HPDE6-E6E7 (cell line): ENCODE results near the gene SIGMAR1.

Experiments
- DNase-seq: peaks from one replicate; pipeline ENCODE4 v3.0.0; 2011; ENCODE audit warnings: missing footprints; ENCODE audit errors: extremely low spot score

SIGMAR1 gene

DNA sequence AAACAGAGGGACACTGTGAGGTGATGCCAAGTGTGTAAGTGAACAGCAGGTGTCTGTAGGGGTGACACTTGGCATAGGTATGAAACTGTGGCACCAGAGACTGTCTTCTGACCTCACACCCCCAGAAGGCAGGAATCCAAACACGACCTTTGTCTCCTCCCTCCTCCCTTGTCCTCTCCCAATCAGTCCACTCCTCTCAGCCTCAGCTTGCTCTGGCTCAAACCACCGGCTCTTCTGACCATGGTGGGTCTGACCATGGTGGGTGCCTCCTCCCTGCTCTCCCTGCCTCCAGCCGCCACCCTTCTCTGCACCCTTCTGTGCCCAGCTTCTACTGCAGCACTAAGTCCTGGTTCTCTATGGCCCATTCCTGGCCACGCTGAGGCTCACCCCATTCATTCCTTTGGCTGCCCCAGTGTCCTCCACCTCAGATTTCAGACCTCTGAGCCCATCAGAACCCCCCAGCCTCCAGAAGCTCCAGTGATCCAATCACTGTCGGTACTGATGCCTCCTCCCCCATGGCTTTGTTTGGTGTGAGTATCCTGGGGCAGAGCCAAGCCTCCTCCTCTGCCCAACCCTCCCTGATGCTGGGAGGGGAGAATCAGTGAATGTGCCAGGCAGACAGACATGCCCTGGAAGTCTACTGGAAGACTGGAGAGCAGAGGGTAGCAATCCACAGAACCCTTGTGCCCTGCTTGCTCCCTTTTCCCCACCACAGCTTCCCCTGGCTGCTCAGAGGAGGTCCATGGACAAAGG is 7.0 kb downstream of the SIGMAR1 start:
- no peak for DNase-seq

DNA sequence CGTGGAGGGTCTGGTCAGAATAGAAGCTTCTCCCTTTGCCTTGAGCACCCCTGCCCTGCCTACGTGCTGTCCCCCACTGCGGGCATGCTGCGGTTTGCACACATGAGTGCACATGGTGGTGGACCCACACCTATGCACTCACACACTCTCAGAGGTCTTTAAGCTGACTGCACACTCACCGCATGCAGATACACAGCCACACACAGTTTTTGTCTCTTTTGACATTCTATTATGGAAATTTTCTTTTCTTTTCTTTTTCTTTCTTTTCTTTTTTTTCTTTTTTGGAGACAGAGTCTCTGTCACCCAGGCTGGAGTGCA is 8.1 kb downstream of the SIGMAR1 start:
- no peak for DNase-seq

DNA sequence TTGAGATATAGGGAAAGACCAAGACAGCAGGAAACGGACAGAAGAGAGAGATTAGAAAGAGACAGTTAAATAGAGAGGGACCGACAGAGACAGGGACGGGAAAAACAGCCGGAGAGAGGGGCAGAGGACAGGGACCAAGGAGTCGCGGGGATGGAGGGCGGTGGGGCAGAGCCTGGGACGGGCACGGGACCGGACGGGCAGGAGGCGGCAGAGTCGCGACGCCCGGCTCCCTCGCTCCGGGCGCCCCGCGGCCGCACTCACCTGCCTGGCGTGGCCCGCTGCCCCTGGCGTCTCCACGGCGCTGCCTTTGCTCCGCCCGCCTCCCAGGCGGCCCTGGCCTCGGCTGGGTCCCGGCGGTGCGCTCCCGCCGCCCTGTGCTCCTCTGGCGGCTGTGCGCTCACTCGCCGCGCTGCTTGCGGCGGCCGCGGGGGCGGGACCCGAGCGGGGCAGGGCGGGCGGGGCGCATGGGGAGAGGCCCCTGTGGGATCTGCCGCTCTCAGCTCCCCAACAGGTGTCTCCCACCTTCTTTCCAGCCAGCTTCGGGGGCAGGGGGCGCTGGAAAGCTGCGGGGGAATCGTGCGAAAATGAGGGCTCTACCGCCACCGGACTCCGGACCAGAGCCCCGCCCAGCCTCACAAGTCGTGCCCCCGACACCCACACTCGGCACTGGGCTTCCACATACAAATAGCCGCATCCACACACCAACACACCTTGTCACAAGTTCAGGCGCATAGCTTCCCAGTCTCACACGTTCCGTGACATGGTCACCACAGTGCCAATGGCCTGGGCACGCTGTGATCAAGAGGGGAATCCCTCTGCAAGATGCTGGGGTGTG is 8.7 kb downstream of the SIGMAR1 start, which contains the start of gene ARID3C:
Gene ARID3C (minus strand): TSS at position 411 of the 835 bp plus-strand sequence. CDS start 1,052 bp downstream, outside the sequence.
- DNase-seq = no peak

DNA sequence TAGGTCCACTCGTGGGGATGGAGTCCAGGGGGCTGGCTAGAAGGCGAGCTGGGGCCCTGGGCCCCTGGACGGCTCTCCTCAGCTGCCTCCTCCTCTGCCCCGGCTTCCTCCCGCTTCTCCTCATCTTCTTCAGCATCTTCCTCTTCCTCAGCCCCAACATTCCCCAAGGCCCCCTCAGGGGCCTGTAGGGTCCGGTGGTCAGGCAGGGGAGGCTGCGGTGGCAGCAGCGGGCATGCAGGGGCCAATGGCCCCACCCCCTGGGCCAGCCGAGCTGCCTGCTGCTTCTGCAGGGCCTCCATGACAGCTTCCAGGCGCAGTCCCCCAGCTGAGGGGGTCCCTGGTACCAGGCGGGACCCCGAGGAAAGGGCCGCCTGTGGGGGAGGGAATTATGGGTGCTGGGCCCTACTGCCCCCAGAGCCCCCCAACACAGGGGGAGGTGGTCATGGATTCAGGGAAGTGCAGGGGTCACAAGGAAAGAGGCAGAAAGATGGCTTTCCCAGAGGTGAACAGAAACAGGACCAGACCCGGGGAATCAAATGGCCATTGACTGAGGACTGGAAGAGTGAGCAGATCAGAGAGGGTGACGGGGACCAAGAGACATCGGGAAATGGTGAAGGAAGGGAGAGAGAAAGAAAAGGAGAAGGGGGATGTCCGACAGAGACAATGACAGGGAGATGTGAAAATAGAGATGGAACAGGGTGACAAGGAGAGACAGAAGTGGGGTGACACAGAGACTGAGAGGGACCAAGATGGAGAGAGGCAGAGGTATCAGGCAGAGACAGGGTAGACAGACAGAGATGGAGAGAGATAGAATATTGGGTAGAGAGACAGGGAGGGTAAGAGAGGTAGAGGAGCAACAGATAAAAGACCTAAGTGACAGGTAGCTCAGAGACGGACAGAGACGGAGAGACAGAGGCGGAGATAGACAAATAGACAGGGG is 9.6 kb downstream of the SIGMAR1 start:
- no peak for DNase-seq

DNA sequence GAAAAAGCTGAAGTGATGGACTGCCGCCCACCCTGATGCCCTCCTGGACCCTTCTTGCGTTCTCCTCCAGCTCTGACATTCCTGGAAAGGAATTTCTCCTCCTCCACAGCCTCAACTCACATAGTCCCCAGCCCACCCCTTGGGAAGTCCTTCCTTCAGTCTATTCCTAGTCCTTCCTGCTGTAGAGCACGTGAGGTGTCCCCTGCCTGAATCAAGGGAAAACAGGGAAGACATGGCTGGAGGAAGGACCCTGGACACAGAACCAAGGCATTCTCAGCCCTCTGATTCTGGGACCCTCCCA is 12.5 kb downstream of the SIGMAR1 start:
- DNase-seq = no peak

DNA sequence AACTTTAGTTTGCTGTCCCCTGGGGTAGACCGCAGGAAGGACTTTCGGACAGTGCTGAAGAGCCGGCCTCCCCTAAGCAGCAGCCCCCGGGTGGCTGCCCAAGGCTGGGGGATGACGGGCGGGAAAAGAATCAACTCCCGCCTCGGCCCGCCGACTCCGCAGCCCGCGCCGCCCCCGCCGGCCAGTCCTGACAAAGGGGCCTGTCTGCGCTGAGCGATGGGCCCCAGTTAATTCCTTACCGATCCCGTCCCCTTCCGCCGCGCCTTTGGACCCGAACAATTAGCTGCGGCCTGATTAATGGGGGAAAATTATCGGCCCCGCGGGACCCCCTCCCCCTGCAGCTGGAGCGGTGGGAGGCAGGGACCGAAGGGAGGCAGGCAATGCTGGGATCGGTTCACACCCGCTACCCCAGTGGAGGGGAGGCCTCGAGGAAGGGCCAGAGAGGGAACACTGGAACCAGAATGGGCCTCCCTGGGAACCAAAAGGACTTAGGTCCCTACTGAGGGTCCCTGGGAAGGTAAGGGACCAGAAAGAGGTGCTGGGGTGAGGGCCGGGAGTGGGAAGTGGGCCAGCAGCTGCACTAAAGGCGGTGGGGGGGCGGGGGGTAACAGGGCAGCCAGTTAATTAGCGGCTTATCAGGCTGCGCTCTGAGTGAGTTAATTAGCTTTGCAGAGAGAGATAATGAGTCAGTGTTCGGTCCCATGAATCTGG is 13.0 kb downstream of the SIGMAR1 start:
- no peak for DNase-seq

DNA sequence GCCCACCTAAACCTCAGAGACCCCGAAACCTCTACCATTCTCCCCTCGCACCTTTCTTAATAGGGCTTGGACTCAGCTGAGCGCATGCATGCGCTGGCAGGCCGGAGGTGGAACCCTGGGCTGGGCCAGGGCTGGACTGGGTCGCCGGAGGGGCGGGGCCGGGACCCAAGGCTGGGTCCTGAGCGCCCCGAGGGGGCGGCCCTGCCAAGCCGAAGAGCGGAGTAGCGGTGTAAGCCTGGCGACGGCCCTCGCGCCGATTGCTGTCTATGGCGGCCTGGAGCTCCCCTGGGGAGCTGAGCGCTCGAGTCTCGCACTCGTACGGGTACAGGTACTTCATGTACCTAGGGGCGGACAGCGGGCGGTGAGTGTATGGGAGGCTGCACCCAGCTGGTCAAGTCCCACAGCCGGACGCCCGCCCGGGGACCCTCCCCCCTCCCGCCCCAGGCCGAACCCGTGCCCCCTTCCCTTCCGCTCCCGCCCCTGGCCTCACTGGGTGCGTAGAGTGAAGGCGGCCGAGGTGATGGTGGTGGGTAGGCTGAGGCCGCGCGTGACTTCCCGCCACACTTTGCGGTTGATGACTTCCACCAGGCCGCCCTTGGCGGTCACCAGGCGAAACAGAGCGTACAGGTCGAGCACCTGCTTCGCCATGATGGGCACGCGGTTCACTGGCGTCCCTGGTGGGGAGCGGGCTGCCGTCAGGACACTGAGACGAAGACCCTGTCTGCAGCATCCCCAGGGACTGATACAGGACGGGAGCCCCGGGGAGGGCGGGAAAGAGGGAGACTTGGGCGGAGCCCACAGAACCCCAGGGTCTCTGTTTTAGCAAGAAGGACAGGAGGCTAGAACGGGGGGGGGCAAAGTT is 14.0 kb downstream of the SIGMAR1 start:
- DNase-seq = no peak

DNA sequence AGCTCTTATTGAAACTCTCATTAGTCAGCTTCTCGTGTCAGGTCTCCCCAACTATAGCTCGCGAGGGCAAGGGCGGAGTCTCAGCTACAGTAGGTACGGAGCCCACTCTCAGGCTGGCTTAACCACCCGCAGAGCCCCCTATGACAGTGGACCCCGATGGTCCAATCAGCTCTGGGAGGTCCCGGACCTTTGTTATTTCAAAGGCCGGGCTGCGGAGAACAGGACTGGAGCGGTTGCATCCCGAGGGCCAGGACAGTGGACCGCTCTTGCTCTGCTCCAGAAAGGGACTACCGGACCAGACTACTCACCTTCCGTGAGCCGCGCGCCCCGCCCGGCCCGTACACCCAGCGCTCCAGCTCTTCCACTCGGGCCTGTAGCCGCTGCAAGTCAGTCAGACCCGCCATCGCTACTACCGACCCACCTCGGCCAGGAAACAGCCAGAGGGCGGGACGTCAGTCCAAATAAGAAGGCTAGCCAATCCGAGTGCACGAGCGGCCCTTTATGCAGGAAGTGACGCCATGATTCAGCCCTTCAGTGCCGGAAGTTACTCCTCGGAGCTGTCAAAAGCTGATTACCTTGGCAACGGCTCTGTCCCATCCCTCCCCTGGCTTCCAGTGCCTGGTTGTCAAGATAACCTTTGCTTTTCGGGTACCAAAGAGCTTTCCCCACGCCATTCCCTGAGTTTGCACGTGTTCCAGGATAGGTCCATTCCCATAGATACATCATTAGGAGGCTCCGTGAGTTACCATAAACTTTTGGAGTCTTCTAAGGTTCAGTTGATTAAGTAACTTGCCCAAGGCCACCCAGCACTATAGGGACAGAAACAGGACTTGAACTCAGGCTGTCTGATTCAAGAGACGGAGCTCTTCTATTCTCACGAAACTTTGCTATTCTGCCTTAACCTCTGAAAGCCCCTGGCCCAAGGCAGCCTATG is 17.3 kb downstream of the SIGMAR1 start, which contains the start of gene DCTN3:
Gene DCTN3 (minus strand): TSS at position 435 of the 934 bp plus-strand sequence. CDS start 31 bp downstream, at position 404.
- peak; percentile 96 for DNase-seq

DNA sequence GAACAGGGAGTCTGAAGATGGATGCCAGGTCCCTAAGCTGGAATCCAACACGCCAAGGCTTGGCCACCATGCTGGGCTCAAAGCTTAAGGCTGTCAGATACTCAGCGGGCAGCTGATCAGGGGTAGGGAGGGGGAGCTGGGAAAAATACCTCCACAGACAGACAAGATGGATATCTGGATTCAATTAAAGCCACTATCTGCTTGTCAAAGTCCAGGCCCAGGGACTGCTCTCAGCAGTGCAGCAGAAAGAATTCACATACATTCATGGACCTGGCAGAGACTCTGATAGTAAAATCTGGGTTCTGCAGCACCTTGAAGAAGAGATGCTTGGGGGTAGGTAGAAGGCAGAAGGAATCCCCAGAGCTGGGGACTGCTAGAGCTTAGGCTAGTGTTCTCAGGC is 22.5 kb downstream of the SIGMAR1 start:
- DNase-seq = no peak

DNA sequence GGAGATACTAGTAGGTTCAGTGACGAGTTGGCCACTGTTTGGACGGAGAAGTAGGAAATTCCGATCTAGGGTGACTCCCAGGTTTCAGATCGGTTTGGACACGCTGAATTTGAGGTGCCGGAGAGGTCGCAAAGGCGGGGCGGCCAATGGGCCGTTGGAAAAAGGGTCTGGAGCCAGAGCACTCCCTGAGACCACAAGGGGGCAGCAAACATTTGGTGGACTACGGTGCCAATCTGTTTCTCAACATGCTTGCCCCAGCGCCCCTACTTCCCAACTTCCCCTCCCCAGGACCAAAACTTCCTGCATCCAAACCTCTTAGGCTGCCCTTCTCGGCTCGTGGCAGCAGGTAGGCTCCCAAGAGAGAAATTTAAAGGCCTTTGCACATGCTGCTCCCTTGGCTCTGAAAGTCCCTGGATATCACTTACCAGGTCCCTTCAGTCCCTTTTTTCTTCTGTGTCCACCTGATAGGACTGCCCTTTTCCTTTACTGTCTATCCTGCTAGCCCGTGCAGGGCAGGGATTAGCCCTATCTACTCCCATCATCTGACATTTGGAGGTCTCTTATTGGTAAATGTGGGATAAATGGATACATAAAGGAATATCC is 24.7 kb downstream of the SIGMAR1 start:
- peak; percentile 83 for DNase-seq

DNA sequence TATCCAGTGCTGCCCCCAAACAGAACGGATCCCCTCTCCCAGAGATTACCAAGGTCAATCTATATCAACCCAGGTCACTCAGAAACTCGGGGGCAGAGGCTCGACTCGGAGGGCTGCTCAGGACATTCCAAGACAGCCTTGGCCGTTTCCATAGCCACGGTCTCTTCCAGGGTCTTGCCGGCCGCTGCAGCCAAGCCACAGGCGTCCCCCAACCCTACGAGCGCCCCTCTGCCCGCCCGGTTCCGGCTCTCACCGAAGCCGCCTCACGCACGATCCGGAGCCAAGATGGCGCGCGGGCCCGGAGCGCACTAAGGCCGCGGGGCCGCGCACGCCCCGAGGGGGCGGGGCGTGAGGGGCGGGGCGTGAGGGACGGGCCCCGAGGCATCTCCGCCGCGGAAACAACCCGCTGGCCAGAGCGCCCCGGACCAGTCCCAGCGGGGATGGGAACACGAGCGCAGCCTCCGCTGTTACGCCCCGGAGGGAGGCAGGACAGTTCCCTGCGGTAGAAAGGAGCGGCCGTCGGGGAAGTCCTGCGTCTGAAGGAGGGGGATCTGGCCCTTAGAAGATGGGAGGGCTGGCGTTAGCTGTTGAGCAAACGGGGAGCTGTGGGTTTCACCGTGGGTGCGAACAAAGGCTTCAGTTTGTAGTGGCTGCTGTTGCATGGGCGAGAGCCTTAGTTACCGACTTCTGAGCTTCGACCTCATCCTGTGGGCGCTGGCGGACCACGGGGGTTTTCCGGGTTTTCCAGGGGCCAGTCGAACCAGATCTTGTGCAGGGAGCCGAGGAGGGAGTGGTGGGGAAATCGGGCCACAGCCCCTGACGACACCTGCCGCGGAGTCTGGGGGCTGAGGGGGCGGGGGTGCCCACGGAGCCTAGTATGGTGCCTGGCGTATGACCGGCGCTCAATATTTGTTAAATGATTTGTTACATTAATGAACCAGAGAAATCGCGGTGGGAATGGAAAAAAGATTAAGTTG is 25.5 kb downstream of the SIGMAR1 start, which contains the start of gene RPP25L:
Gene RPP25L (minus strand): TSS at position 287 of the 977 bp plus-strand sequence. CDS start 801 bp downstream, outside the sequence.
- DNase-seq = peak; percentile 81

DNA sequence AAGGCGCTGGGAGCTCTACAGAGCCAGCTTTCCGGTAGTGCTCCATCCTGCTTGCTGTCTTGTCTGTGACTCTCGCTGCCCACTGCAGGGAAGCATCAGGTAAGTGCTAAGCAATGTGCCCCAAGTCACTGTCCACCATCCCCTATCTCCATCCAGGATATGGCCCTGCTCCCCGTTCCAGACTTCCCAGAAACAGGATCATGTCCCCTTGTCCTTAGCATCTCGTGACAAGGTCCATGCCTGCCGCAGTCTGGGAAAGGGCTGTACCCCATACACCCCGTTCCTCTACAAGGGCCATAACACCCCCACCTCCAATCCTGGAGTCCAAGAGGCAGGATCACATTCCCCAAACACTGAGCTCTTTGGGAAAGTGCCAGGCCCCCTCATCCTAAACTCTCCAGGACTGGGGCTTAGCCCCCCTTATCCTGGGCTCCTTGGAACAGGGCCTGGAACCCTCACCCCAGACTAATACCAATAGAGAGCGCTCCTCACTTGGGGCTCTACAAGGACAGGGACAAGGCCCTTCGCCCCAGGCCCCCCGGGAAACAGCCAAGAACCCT is 26.3 kb downstream of the SIGMAR1 start:
- DNase-seq = no peak

DNA sequence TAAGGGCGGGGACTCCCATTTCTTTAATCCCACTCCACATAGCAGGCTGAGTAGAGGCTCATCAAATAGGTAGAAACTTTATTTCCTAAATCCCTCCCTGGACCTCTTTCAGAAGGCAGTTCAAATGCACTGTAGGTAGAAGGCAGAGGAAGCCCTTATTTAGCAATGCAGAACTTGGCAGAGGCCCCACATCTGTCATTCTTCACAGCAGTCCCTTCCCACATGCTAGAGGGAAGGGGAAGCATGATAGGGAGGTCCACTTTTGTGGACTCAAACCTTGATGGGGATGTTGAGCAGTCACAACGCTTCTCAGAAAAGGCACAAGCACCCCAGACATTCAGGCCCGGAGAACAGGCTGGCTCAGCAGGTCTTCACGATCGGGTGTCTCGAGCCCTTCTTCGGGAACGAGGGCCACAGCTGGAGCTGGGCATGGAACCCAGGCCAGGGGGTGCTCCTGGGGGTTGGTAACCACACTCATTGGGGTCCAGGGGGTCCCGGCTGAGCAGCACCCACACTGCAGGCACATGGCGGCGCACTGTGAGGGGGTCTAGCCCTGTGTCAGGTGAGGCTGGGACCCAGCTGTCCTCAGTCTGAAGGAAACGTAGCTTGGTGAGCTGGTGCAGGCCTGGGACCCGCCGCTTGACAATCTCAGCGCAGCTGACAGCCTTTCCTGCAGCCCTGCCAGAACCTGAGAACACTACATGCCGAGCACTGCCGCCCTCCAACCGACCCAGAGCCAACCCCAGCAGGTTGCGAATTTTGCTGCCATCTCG is 27.0 kb downstream of the SIGMAR1 start:
- DNase-seq = no peak

DNA sequence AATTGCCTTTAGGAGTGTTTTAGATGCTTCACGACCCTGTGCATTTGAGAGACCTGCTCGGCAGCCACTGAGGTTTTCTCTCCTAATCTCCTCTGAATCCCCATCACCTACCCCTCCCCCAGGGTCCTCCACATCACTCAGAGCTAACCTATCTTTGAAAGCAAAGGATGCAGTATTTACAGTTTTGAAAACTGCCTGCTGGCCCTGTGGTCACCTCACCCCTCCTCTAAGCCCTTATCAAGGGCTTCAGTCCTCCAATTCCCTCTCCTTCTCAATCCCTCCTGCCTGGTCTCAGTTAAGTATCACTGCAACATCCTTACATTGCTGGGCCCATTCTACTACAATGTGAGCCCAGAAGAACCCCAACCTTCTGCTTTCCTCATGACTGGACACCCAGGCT is 30.3 kb downstream of the SIGMAR1 start:
- no peak for DNase-seq

DNA sequence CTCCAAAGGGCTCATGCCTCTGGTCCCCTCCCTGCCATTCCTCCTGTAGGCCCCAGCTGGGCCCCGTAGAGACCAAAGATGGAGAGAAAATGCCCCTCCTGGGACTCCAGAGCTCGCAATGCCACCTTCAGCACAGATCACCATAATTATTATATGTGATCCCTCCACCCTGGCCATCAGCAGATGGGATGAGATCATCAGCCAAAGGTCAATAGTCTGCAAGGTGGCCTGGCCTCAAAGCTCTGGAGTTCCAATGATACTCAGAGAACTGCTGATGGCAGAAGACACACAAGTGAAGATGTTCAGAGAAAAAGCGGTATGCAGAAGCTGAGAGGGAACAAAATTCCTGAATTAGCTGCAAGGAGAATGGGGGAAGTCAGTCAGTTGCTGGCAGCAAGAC is 30.7 kb downstream of the SIGMAR1 start:
- DNase-seq = no peak

DNA sequence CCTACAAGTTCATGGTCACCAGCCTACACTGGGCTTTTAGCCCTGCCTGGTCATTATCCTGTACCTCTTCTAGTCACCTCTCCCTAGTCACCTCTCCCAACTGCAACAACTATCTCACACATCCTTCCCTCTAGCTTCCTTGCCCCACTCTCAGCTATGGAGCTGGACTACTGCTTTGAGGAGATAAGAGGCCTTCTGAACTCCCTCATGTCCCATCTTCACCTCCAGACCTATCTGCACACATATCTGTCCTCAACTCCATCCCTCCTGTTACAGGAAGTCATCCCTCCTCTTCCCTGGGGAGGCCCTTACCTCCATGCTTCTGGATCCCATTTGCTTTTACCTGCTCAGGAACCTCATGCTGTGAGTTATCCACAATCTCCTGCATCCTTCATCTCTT is 31.4 kb downstream of the SIGMAR1 start:
- no peak for DNase-seq
